Epidermal melanocyte (primary cell): Measurements from ENCODE around the gene SOCS1.
A peak's percentile ranks its signal among the peaks of the same experiment; 100 is the strongest.
"Not testable (repeated sequence)": the region's sequence is repeated elsewhere in the genome, so short reads cannot be mapped to it uniquely, and the experiment has no call there.

Source experiments
- DNase-seq: peaks from one replicate; pipeline ENCODE4 v3.0.0; 2011; ENCODE audit warnings: low spot score; ENCODE audit not compliant: insufficient read length

SOCS1 gene

DNA sequence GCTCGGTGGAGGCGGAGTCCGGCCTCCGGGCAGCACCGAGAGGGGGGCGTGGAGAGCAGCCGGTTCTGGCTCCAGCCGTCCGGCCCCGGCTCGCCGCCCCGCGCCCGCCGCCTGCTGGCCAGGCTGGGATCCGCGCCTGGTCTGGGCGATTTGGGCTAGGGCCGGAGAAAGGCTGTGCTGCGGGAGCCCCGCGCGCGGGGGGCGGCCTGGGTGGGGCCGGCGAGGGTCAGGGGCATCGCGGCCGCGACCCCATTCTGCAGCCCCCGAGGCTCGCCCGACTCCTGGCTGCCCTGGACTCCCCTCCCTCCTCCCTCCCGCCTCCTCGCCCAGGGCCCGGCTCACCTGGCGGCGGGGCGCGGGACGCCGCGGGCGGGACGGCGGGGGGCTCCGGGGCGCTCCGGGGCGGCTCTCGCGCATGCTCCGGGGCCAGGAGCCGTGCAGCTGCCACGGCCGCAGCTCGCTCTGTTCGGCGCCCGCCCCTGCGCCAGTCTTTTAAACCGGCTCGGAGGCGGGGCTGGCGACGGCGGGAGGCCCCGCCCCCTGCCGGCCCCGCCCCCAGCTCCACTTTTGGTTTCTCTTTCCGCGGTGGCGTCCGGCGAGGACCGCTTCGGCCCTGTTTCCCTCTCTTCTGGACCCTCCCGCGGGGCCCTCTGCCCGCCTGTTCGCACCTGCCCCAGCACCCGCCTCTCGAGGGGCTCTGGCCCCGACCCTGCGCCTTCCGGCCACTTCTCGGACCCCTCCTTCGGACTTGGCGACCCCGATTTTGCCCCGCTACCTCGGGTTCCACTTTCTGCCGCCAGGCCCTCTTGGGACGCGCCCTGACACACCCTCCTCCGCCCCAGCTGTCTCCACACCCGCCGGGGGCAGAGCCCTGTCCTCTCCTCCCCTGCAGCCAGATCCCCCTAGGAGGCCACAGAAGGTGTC is at the start of gene SOCS1:
Gene SOCS1, minus strand, starts transcription at position 468 of the 924 bp plus-strand sequence. CDS start 726 bp downstream, outside the sequence.
- DNase-seq, result peak; percentile 90

DNA sequence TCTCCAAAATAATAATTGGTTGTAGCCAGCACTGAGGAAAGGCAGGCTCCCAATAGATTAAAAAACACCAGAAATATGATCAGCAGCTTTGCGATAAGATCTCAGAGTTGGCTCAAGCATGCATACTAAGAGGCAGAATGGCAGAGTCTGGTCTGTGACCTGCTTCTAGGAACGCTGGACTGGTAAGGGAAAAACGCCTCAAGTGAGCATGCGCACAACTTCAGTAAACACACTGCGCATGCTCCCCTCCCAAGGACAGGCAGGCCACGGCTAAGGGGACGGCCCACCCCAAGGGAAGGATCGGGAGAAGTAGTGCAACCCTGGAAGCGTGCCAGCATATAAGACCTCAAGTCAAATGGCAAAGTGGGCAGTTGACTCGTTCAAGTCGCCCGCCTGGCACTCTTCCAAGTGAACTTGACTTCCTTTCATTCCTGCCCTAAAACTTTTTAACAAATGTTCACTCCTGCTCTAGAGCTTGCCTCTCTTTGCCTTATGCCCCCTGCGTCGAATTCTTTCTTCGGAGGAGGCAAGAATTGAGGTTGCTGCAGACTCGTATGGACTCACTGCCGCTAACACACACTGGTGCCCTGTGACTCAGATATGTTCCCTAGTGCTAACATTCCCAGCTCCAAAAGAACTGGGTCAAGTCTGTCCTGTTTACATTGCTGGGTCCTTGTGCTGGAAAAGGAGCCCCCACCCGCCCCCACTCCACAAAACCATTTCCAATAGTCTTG is 47.6 kb upstream of the SOCS1 start:
- DNase-seq, result no peak

DNA sequence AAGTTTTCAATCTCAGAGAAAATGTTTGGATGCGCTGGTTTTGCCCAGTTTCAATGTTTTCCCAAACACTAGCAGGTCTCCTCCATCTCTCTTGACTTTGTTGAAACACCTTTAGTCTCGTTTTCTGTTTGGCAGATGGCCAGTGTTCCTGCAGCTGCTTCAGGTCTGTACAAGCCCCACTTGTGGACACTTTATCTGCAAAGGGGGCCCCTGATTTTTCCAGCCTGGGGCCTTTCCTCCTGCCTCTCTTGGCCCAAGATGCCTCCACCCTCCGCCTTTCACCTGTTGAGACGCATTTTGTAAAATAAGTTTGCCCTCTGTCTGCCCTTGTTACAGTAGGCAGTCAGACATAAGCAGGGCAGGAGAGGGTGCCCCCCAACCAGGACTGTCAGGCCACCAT is 47.0 kb upstream of the SOCS1 start:
- DNase-seq, result no peak

GRCh38 chr16:11301645-11302501 is 45.9 kb upstream of the SOCS1 start:
- DNase-seq, result no peak

GRCh38 chr16:11300560-11300892 is 44.5 kb upstream of the SOCS1 start:
- no peak for DNase-seq

- no peak for DNase-seq
Measured at GRCh38 chr16:11299865-11300559, 44.0 kb upstream of the SOCS1 start.

GRCh38 chr16:11298950-11299547 is 43.0 kb upstream of the SOCS1 start:
- not testable (repeated sequence) for DNase-seq

DNA sequence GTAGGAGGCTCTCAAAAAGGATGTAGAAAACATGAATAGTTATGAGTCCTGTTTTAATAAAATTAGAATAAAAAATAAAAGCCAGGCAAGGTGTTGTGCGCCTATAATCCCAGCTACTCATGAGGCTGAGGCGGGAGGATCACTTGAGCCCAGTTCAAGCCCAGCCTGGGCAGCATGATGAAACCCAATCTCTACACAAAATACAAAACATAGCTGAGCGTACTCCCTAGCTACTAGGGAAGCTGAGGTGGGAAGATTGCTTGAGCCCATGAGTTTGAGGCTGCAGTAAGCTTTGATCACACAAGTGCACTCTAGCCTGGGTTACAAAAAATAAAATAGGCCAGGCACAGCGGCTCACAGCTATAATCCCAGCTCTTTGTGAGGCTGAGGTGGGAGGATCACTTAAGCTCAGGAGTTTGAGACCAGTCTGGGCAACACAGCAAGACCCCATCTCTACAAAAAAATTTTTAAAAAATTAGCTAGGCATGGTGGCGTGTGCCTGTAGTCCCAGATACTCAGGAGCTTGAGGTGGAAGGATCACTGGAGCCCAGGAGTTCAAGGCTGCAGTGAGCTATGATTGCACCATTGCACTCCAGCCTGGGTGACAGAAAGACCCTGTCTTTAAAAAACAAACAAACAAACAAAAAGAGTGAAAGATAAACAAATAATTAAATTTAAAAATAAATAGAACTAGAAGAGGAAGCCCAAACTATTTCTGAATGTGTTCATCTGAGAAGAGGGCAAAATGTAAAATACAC is 42.3 kb upstream of the SOCS1 start:
- no peak for DNase-seq

DNA sequence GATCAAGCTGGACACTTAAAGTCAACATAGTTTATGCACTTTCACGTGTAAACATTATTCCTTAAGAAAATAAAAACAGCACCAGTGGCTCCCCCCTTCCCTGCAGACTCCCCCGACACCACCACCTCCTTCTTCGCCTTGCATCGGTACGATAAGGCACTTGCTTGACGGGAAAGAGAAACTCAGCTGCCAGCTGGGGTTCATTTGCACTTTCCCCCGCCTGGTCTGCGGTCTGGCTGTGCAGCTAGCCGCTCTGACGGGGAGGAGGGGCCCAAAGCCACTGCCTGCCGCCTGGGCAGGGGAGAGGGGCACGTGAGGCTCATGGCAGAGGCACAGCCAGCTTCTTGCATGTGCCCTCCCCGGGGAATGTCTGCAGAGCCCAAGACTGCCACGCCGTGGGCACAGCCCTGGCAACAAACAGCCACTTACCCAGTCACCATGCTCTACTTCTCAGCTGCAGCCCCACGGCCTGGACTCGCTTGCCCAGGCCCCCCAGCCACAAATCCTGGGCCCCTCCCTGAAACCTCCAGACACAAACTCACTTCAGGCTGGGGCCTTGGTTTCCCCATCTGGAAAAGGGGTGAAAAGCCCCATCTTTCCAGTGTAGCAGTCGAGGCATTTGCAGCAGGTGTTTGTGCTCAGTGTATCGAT is 41.6 kb upstream of the SOCS1 start:
- peak; percentile 64 for DNase-seq

- no peak for DNase-seq
Measured at GRCh38 chr16:11296706-11297491, 40.9 kb upstream of the SOCS1 start.

GRCh38 chr16:11296351-11296705 is 40.3 kb upstream of the SOCS1 start:
- DNase-seq, result no peak

- no peak for DNase-seq
Measured at GRCh38 chr16:11295672-11296071, 39.7 kb upstream of the SOCS1 start.

DNA sequence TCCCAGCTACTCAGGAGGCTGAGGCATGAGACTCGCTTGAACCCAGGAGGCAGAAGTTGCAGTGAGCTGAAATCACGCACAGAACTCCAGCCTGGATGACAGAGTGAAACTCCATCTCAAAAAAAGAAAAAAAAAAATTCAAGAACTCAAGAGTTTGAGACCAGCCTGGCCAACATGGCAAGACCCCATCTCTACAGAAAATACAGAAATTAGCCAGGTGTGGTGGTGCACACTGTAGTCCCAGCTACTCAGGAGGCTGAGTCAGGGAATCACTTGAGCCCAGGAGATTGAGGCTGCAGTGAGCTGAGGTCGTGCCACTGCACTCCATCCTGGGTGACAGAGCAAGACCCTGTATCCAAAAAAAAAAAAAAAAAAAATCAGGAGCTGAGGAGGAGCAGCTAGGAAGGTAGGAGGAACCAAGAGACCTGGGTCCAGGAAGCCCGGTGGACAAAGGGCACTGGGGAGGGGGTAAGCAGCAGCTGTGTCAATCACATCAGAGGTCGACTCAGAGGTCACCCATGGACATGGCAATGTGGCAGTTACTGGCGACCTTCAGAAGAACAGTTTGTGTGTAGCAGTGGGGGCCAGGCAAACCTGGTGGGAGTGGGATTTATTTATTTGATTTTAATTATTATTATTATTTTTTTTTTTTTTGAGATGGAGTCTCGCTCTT is 36.2 kb upstream of the SOCS1 start:
- DNase-seq, result no peak

DNA sequence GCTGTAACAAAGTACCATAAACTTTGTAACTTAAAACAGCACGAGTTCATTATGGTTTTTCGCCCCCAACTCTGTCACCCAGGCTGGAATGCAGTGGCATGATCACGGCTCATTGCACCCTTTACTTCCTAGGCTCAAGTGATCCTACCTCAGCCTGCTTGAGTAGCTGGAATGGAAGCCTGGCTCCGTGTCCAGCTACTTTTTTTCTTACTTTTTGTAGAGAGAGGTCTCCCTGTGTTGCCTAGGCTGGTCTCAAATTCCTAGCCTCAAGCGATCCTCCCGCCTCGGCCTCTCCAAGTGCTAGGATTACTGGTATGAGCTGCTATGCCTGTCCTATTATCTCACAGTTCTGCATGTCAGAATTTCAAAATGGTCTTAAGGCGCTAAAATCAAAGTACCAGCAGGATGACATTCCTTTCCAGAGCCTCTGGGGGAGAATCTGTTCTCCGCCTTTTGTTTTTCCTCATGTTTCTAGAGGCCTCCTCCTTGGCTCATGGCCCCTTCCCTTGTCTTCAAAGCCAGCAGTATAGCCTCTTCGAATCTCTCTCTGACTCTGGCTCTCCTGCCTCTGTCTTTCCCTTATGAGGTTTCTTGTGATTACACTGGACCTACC is 35.2 kb upstream of the SOCS1 start:
- no peak for DNase-seq

DNA sequence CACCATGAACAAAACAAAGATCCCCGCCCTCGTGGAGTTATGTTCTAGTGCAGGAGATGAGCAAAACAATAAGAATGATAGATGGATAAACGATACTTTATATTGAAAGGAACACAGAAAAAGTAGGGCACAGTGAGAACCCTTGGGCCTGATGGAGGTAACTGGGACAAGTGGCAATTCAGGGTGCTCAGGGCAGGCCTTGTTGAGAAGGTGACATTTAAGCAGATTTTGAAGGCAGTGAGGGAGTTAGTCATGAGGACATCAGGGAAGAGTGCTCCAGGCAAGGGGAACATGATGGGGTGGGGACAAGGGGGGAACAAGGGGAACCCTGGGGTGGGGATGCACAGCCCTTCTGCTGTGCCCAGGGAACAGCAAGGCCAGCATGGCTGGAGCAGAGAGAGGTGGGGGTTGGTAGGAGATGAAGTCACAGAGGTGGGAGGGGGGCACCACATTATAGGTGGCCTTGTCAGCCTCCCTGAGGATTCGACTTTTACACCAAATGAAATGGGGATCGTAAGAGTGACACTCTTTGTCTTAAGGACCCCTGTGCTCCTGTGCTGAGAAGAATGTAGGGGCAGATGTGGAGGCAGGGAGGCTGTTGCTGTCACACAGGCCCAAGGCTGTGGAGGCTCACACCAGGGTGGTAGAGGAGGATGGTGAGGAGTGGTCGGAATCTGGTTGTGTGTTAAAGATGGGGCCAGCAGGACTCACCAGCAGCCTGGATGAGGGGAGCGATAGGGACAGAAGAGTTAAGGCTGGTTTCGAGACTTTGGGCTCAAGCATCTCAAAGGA is 34.3 kb upstream of the SOCS1 start:
- DNase-seq, result no peak

GRCh38 chr16:11289696-11290095 is 33.7 kb upstream of the SOCS1 start:
- not testable (repeated sequence) for DNase-seq

- DNase-seq, result no peak
Measured at GRCh38 chr16:11289202-11289601, 33.2 kb upstream of the SOCS1 start.
